ENCODE data around the gene GAREM1.

- TF ChIP-seq REST (IDR thresholded peaks at IDR 0.05; ENCODE audit: borderline replicate concordance) (no peak), REST (CRISPR knock-in tag; IDR thresholded peaks at IDR 0.05; ENCODE audit: low read depth) (no peak), ZNF707 (CRISPR knock-in tag; conservative IDR thresholded peaks at IDR 0.05) (no peak), ZNF23 (CRISPR knock-in tag; IDR thresholded peaks at IDR 0.05) (no peak), FOXA1 (IDR thresholded peaks at IDR 0.05; ENCODE audit: borderline replicate concordance) (no peak), ZNF280A (IDR thresholded peaks at IDR 0.05; ENCODE audit: low read depth, partially characterized antibody) (no peak)
Observed at GRCh38 chr18:32324181-32324580, 146.5 kb downstream of the GAREM1 start.
